AG09319 (cell line): ENCODE data around the gene TSHZ3.

ENCODE experiments used
- DNase-seq: peaks from one replicate; pipeline ENCODE4 v3.0.0-alpha.2; 2010; ENCODE audit warnings: low read depth; ENCODE audit errors: extremely low read depth
- CTCF ChIP-seq: IDR thresholded peaks from 2 replicates; pipeline ENCODE4 v1.5.1; 2011; ENCODE audit warnings: low read depth, mild to moderate bottlenecking, inconsistent platforms, low read length, moderate library complexity

Gene TSHZ3

GRCh38 chr19:31275068-31275334, 74.2 kb downstream of the TSHZ3 start:
- no peak for TF ChIP-seq CTCF
- no peak for DNase-seq

- no peak for TF ChIP-seq CTCF
- DNase-seq: no peak
Measured at GRCh38 chr19:31274251-31275067, 74.8 kb downstream of the TSHZ3 start.

DNA sequence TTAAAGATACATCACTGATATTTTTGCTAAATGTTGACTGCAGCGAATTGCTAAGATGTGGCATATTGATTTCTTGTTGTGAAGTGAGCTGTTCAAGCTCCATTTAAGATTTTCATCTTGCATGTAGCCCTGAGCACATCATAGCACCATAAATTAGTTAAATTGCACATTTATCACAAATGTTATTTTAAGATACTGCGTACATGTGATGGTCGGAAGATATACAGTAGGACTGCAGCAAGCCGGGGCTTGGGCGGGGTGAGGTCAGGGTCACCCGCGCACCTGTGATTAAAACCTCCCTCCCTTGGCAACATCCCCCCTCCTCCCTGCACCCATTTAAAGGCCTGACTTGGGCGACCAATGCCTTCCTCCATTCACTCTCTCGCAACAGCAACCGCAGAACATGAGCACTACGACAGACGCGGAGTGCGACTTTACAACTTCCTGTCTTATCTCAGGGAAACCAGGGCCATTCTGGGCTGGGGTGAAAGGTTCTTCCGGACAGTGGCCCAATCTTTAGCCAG, 76.6 kb downstream of the TSHZ3 start:
- no peak for DNase-seq
- no peak for TF ChIP-seq CTCF

DNA sequence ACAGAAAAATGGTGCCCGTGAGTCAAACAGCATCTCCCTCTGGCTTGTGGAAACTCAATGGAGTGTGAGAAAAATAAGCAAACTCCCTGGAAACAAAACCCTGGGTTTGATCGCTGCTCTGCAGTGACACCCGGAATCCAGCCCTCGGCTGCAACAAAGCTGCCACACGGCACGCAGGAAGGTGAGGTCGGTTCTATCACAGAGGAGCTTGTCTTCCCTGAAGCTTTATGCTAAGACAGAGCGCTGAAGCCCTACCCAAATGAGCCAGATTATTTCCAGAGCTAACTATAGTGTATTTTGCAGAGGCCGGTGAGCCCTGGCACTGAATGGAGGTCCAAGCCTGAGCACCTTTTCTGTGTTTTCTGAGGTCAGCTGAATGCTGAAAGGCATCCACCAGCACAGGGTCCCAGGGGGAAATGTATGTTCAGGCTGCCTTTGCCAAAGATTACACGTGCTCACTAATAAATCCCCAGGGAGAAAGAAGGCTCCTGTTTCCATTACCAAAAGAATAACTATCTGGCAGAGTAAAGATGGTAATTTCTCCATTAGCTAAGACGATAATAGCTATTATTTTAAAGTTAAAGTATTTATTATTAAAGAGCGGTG, 77.8 kb downstream of the TSHZ3 start:
- DNase-seq: no peak
- TF ChIP-seq CTCF: no peak

GRCh38 chr19:31270897-31271296, 78.3 kb downstream of the TSHZ3 start:
- TF ChIP-seq CTCF: no peak
- DNase-seq: no peak

GRCh38 chr19:31269425-31270127, 79.7 kb downstream of the TSHZ3 start:
- DNase-seq: no peak
- no peak for TF ChIP-seq CTCF
